ENCODE measurements around the gene COL8A1. TPM values are rescaled to one million over a fixed set of nuclear protein-coding genes. Genes with fewer than 3 reads are reported as not detected.

COL8A1 gene
- total RNA-seq, 2 donors from 2014 or later: 8.0 to 8.1 TPM

- intact Hi-C loops (cut with DNase I): no loop called here
- 76% methylated on average over 10 of the region's 10 CpGs for WGBS
Observed at GRCh38 chr3:99662838-99663570, 24.6 kb downstream of the COL8A1 start.

DNA sequence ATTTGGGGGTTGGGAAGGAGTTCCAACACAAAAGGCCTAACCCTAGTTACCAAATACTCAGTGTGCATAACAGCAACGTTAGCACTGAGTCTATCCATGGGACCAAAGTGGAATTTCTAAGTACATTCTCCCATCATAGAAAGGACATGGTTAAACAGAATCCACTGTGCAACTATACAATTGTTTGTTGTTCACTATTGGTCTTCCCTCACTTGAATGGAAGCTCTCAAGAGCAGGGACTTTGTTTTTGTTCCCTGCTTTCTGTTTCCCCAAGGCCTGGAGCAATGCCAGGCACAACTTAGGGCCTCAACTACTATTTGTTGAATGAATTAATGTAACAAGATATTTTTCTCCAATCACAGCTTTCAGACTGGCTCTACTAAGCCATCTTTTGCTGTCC lies 25.6 kb downstream of the COL8A1 start:
- intact Hi-C loops (cut with DNase I): no loop called here
- no peaks in the 10 kb centered on the region for H3K4me1 ChIP-seq (replicated peaks)
- 68% methylated on average over 1 of the region's 1 CpG for WGBS

More at GRCh38 chr3:99662838-99663570, 24.6 kb downstream of the COL8A1 start:
- no peaks in the 10 kb centered on the region for H3K4me1 ChIP-seq (replicated peaks)
- no peaks in the 10 kb centered on the region for H3K9me3 ChIP-seq
- no peaks in the 10 kb centered on the region for H3K27me3 ChIP-seq (replicated peaks; ENCODE audit: insufficient read depth)
- no peak for TF ChIP-seq POLR2A (IDR thresholded peaks at IDR 0.05)
- no peak for TF ChIP-seq POLR2AphosphoS5 (IDR thresholded peaks at IDR 0.05)
- TF ChIP-seq, protein P1, sequence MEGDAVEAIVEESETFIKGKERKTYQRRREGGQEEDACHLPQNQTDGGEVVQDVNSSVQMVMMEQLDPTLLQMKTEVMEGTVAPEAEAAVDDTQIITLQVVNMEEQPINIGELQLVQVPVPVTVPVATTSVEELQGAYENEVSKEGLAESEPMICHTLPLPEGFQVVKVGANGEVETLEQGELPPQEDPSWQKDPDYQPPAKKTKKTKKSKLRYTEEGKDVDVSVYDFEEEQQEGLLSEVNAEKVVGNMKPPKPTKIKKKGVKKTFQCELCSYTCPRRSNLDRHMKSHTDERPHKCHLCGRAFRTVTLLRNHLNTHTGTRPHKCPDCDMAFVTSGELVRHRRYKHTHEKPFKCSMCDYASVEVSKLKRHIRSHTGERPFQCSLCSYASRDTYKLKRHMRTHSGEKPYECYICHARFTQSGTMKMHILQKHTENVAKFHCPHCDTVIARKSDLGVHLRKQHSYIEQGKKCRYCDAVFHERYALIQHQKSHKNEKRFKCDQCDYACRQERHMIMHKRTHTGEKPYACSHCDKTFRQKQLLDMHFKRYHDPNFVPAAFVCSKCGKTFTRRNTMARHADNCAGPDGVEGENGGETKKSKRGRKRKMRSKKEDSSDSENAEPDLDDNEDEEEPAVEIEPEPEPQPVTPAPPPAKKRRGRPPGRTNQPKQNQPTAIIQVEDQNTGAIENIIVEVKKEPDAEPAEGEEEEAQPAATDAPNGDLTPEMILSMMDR (IDR thresholded peaks at IDR 0.05): no peak
- no peaks in the 10 kb centered on the region for H3K36me3 ChIP-seq
- H3K4me3 ChIP-seq: no peak overlapping the region
- DNase-seq (ENCODE audit: low spot score): no peak
- H3K27ac ChIP-seq: no peak overlapping the region

DNA sequence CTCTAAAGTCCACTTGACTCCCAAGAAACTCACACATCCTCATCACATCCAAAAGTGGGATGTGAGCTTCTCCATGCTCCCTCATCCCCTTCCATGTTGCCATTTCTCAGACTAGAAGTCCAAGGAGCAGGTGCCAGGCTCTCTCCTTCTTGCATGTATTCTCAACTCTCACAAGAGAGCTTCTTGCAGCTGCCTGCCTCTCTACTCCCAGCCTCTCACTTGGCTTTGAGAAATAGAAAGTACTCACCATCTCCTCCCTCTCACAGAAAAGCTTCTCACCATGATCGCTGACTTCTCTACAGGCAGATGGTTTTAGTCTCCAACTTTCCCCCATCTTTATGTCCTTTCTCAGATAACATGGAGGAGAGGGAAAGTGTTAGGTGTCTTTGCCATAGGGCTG lies 26.6 kb downstream of the COL8A1 start:
- no peaks in the 10 kb centered on the region for H3K27me3 ChIP-seq (replicated peaks; ENCODE audit: insufficient read depth)
- no peaks in the 10 kb centered on the region for H3K36me3 ChIP-seq
- DNase-seq (ENCODE audit: low spot score): no peak
- no peak overlapping the region for H3K4me3 ChIP-seq
- 100% methylated on average over 1 of the region's 1 CpG for WGBS
- intact Hi-C loops (cut with DNase I): no loop called here
- no peaks in the 10 kb centered on the region for H3K9me3 ChIP-seq
- H3K4me1 ChIP-seq (replicated peaks): no peaks in the 10 kb centered on the region
- TF ChIP-seq, protein P1 (IDR thresholded peaks at IDR 0.05): no peak
- no peak for TF ChIP-seq POLR2AphosphoS5 (IDR thresholded peaks at IDR 0.05)
- TF ChIP-seq POLR2A (IDR thresholded peaks at IDR 0.05): no peak
- no peak overlapping the region for H3K27ac ChIP-seq

More for the DNA sequence above, 25.6 kb downstream of the COL8A1 start:
- Histone ChIP-seq H3K4me3 (no peak overlapping the region), H3K9me3 (no peaks in the 10 kb centered on the region), H3K36me3 (no peaks in the 10 kb centered on the region), H3K27me3 (replicated peaks; ENCODE audit: insufficient read depth) (no peaks in the 10 kb centered on the region), H3K27ac (no peak overlapping the region)
- DNase-seq (ENCODE audit: low spot score): no peak
- TF ChIP-seq POLR2AphosphoS5 (IDR thresholded peaks at IDR 0.05) (no peak), POLR2A (IDR thresholded peaks at IDR 0.05) (no peak)

DNA sequence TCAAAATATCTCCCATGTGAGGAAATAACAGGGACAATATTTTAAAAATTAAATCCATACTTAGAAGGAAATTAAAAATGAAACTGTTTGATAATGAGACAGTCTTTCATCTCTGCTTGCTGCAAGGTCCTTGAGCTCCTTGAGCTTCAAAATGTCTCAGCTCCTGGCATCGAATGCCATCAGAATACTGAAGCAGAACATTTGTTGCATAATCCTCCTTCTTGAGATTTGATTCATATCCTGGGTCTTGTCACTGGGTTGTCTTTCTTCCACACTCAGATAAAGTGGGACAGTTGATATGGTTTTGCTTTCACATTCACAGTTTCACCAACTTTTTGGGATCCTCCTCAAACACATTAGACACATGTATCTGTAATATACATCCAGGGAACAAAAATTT lies 27.8 kb downstream of the COL8A1 start:
- no peak for DNase-seq (ENCODE audit: low spot score)
- no peak for TF ChIP-seq POLR2AphosphoS5 (IDR thresholded peaks at IDR 0.05)
- no peak for TF ChIP-seq POLR2A (IDR thresholded peaks at IDR 0.05)
- TF ChIP-seq, protein P1 (IDR thresholded peaks at IDR 0.05): no peak
- H3K4me3 ChIP-seq: no peak overlapping the region
- H3K36me3 ChIP-seq: no peaks in the 10 kb centered on the region
- 94% methylated on average over 1 of the region's 1 CpG for WGBS
- H3K4me1 ChIP-seq (replicated peaks): no peaks in the 10 kb centered on the region
- no peak overlapping the region for H3K27ac ChIP-seq
- H3K9me3 ChIP-seq: no peaks in the 10 kb centered on the region
- intact Hi-C loops (cut with DNase I): no loop called here
- no peaks in the 10 kb centered on the region for H3K27me3 ChIP-seq (replicated peaks; ENCODE audit: insufficient read depth)

DNA sequence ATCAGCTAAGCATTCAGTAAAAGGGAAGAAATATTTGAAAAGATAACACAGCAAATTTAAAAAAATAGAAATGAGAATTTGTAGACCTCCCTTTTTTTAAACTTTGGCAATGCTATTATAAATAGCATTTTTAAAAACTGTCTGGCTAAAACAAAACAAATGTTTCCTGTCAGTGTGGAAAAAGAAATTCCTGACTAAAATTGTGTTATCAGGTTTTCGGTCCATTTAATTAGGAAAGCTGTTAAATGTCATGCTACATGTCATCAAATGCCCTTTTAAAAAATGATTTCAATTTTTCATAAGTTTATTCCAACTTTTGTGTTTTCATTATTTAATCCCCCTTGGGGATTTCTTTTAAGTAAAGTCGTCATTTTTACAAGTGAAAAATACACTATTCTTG lies 29.6 kb downstream of the COL8A1 start:
- H3K36me3 ChIP-seq: no peaks in the 10 kb centered on the region
- H3K27me3 ChIP-seq (replicated peaks; ENCODE audit: insufficient read depth): no peaks in the 10 kb centered on the region
- no peak overlapping the region for H3K4me3 ChIP-seq
- no peaks in the 10 kb centered on the region for H3K4me1 ChIP-seq (replicated peaks)
- no peaks in the 10 kb centered on the region for H3K9me3 ChIP-seq
- no peak overlapping the region for H3K27ac ChIP-seq
- TF ChIP-seq POLR2AphosphoS5 (IDR thresholded peaks at IDR 0.05) (no peak), POLR2A (IDR thresholded peaks at IDR 0.05) (no peak)
- TF ChIP-seq, protein P1 (IDR thresholded peaks at IDR 0.05): no peak
- DNase-seq (ENCODE audit: low spot score): no peak
- intact Hi-C loops (cut with DNase I): no loop called here
- 65% methylated on average over 2 of the region's 2 CpGs for WGBS

Measured in prostate gland (tissue), 2 donors.